ENCODE measurements around the gene MAST4. TPM values are rescaled to one million over a fixed set of nuclear protein-coding genes. Genes with fewer than 3 reads are reported as not detected.

MAST4 gene
- total RNA-seq, 1 experiment from 2014 or later: 10.9 TPM

GRCh38 chr5:66609615-66610014, 13.4 kb downstream of the MAST4 start:
- no peak overlapping the region for H3K27ac Mint-ChIP-seq (ENCODE audit: unreplicated experiment)
- DNase-seq: no peak
- no peaks in the 10 kb centered on the region for H3K9me3 Mint-ChIP-seq (ENCODE audit: low read depth, unreplicated experiment)
- H3K4me3 Mint-ChIP-seq (ENCODE audit: low read depth, unreplicated experiment): no peak overlapping the region
- TF ChIP-seq CTCF (IDR thresholded peaks at IDR 0.05; ENCODE audit: unreplicated experiment): no peak
- H3K36me3 Mint-ChIP-seq (ENCODE audit: insufficient read depth, unreplicated experiment): no peaks in the 10 kb centered on the region
- CTCF ChIA-PET: interaction anchor here (0.7 kb wide), 2 partner anchors 120 to 286 kb away, joined by 5 to 6 read pairs; no protein-coding TSS in a partner anchor
- intact Hi-C loops (cut with micrococcal nuclease; ENCODE audit: unreplicated experiment): no loop called here
- H3K4me1 Mint-ChIP-seq (ENCODE audit: low read depth, unreplicated experiment): no peaks in the 10 kb centered on the region
- H3K27me3 Mint-ChIP-seq (ENCODE audit: unreplicated experiment): peaks cover 82% of the 10 kb centered on the region
- BruUV-seq (replicated peaks): no TSS peak

DNA sequence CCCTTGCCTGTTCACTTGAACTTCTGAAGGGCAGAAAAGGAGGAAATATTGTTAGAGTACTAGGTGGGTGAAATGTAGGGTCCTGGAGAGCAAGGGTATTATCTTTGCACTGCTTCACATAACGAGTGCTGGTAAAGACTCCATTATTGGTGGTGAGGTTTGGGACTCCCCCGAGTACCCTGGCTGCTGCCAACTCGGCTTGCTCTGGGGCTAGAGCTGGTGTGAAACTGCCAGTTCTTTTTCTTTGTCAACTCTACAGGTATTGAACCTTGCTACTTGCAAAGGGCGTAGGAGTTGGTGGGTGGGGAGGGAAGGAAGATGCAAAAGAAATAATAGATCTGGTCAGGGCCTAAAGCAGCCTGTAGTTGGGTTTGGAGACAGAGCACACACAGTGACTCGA, 16.0 kb downstream of the MAST4 start:
- H3K4me1 Mint-ChIP-seq (ENCODE audit: low read depth, unreplicated experiment): no peaks in the 10 kb centered on the region
- CTCF ChIA-PET: no interaction called here
- intact Hi-C loops (cut with micrococcal nuclease; ENCODE audit: unreplicated experiment): no loop called here
- peaks cover 74% of the 10 kb centered on the region for H3K27me3 Mint-ChIP-seq (ENCODE audit: unreplicated experiment)
- no TSS peak for BruUV-seq (replicated peaks)
- no peak for TF ChIP-seq CTCF (IDR thresholded peaks at IDR 0.05; ENCODE audit: unreplicated experiment)
- no peak overlapping the region for H3K4me3 Mint-ChIP-seq (ENCODE audit: low read depth, unreplicated experiment)
- no peak for DNase-seq
- no peaks in the 10 kb centered on the region for H3K36me3 Mint-ChIP-seq (ENCODE audit: insufficient read depth, unreplicated experiment)
- no peaks in the 10 kb centered on the region for H3K9me3 Mint-ChIP-seq (ENCODE audit: low read depth, unreplicated experiment)
- H3K27ac Mint-ChIP-seq (ENCODE audit: unreplicated experiment): no peak overlapping the region

- Mint-ChIP-seq H3K27ac (ENCODE audit: unreplicated experiment) (no peak overlapping the region), H3K36me3 (ENCODE audit: insufficient read depth, unreplicated experiment) (no peaks in the 10 kb centered on the region), H3K4me1 (ENCODE audit: low read depth, unreplicated experiment) (no peaks in the 10 kb centered on the region), H3K9me3 (ENCODE audit: low read depth, unreplicated experiment) (no peaks in the 10 kb centered on the region), H3K27me3 (ENCODE audit: unreplicated experiment) (peaks cover 70% of the 10 kb centered on the region), H3K4me3 (ENCODE audit: low read depth, unreplicated experiment) (no peak overlapping the region)
- intact Hi-C loops (cut with micrococcal nuclease; ENCODE audit: unreplicated experiment): no loop called here
- BruUV-seq (replicated peaks): no TSS peak
- DNase-seq: no peak
- CTCF ChIA-PET: no interaction called here
- TF ChIP-seq CTCF (IDR thresholded peaks at IDR 0.05; ENCODE audit: unreplicated experiment): no peak
Measured at GRCh38 chr5:66615136-66615535, 18.9 kb downstream of the MAST4 start.

GRCh38 chr5:66615894-66616293, 19.7 kb downstream of the MAST4 start:
- no peaks in the 10 kb centered on the region for H3K4me1 Mint-ChIP-seq (ENCODE audit: low read depth, unreplicated experiment)
- H3K36me3 Mint-ChIP-seq (ENCODE audit: insufficient read depth, unreplicated experiment): no peaks in the 10 kb centered on the region
- CTCF ChIA-PET: no interaction called here
- intact Hi-C loops (cut with micrococcal nuclease; ENCODE audit: unreplicated experiment): no loop called here
- no peak overlapping the region for H3K27ac Mint-ChIP-seq (ENCODE audit: unreplicated experiment)
- peaks cover 70% of the 10 kb centered on the region for H3K27me3 Mint-ChIP-seq (ENCODE audit: unreplicated experiment)
- no peak overlapping the region for H3K4me3 Mint-ChIP-seq (ENCODE audit: low read depth, unreplicated experiment)
- TF ChIP-seq CTCF (IDR thresholded peaks at IDR 0.05; ENCODE audit: unreplicated experiment): no peak
- no TSS peak for BruUV-seq (replicated peaks)
- no peaks in the 10 kb centered on the region for H3K9me3 Mint-ChIP-seq (ENCODE audit: low read depth, unreplicated experiment)
- no peak for DNase-seq
